ENCODE measurements around the gene NAPG. TPM values are rescaled to one million over a fixed set of nuclear protein-coding genes. Genes with fewer than 3 reads are reported as not detected.

Gene NAPG
- total and polyA plus RNA-seq, 9 of the 15 experiments (the other 6 are each of a cell fraction or from before 2014, with no cell fraction given) = 31.6 to 63.3 (median 50.9) TPM

GRCh38 chr18:10482985-10483949, 42.6 kb upstream of the NAPG start:
- Histone ChIP-seq H3K9me3 (replicated peaks; ENCODE audit: control insufficient read depth, insufficient read depth, low read depth, low read length) (no peaks in the 10 kb centered on the region), H3K4me3 (no peak overlapping the region), H3K4me2 (ENCODE audit: insufficient read depth, low read length) (no peak overlapping the region), H3K79me2 (ENCODE audit: control insufficient read depth, insufficient read depth, low read length) (no peaks in the 10 kb centered on the region), H3K9me1 (ENCODE audit: control insufficient read depth, insufficient read depth, low read length) (no peaks in the 10 kb centered on the region), H4K20me1 (replicated peaks; ENCODE audit: control insufficient read depth, insufficient read depth, low read length) (no peaks in the 10 kb centered on the region; the same call in none of the 2 replicates), H3K36me3 (ENCODE audit: control insufficient read depth, insufficient read depth, low read length) (no peaks in the 10 kb centered on the region), H2AFZ (ENCODE audit: low read depth, low read length) (no peak overlapping the region), H3K27me3 (ENCODE audit: control insufficient read depth in 2 of 2, insufficient read depth in 2 of 2, low read length in 2 of 2) (peaks cover 38 to 51% of the 10 kb centered on the region in 2 experiments), H3K9ac (ENCODE audit: insufficient read depth in 1 of 2, low read depth in 2 of 2, low read length in 2 of 2) (no peak overlapping the region), H3K4me1 (replicated peaks in 1 of 2; ENCODE audit: control insufficient read depth in 2 of 2, insufficient read depth in 2 of 2, low read length in 2 of 2) (no peaks in the 10 kb centered on the region), H3K27ac (ENCODE audit: extremely low read depth, low read depth, low read length) (no peak overlapping the region)
- in situ Hi-C loops (cut with MboI) (no loop called here), intact Hi-C loops (cut with micrococcal nuclease) (no loop called here)
- CTCF ChIA-PET (ENCODE audit: low intra/inter-chr PET ratio) = no interaction called here
- WGBS (ENCODE audit: insufficient coverage, low coverage, missing lambda C conversion rate) = 1% methylated on average over 20 of the region's 20 CpGs
- BruUV-seq (replicated peaks) = no TSS peak
- ATAC-seq = no peak
- TF ChIP-seq CBX8 (IDR thresholded peaks at IDR 0.05; ENCODE audit: borderline replicate concordance, extremely low read depth, low read depth, low read length, poor library complexity, severe bottlenecking) (peak; percentile 76), PREB (CRISPR knock-in tag; IDR thresholded peaks at IDR 0.05) (no peak)
- no peak for FAIRE-seq
- POLR2A ChIA-PET = interaction anchor here (0.6 kb wide), 1 partner anchor 93 kb away, joined by 3 read pairs; no protein-coding TSS in a partner anchor
- no peak for DNase-seq (ENCODE audit: extremely low read depth in 1 of 4, low spot score in 3 of 4)
